OCI-LY7 (cell line): ENCODE measurements around the gene ZBTB8OS.

Experiments
- EZH2phosphoT487 ChIP-seq: fragments of 200-600 bp; sonication (generic); IDR thresholded peaks from 2 replicates; pipeline ENCODE4 v1.6.1; 2018; ENCODE audit warnings: low read depth, borderline replicate concordance, mild to moderate bottlenecking, mixed run types, antibody characterized with exemption, low read length, moderate library complexity, mixed read lengths
- TF ChIP-seq, protein P1 (sequence below): fragments of 200-600 bp; sonication (generic); conservative IDR thresholded peaks from 2 replicates; pipeline ENCODE4 v1.5.1; 2014; ENCODE audit warnings: mild to moderate bottlenecking, antibody characterized with exemption, low read length, moderate library complexity, mixed read lengths

DNA sequence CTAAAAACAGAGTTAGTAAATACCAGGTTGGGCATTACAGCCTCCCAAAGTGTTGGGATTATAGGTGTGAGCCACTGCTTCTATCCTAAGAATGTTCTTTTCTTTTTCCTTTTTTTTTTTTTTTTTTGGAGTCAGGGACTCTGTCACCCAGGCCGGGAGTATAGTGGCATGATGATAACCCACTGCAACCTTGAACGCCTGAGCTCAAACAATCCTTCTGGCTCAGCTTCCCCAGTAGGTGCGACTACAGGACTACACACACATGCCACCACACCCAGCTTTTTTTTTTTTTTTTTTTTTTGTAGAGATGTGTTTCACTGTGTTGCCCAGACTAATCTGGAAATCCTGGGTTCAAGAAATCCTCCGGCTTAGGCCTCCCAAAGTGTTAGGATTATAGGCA, 5.9 kb downstream of the ZBTB8OS start:
- TF ChIP-seq, protein P1, sequence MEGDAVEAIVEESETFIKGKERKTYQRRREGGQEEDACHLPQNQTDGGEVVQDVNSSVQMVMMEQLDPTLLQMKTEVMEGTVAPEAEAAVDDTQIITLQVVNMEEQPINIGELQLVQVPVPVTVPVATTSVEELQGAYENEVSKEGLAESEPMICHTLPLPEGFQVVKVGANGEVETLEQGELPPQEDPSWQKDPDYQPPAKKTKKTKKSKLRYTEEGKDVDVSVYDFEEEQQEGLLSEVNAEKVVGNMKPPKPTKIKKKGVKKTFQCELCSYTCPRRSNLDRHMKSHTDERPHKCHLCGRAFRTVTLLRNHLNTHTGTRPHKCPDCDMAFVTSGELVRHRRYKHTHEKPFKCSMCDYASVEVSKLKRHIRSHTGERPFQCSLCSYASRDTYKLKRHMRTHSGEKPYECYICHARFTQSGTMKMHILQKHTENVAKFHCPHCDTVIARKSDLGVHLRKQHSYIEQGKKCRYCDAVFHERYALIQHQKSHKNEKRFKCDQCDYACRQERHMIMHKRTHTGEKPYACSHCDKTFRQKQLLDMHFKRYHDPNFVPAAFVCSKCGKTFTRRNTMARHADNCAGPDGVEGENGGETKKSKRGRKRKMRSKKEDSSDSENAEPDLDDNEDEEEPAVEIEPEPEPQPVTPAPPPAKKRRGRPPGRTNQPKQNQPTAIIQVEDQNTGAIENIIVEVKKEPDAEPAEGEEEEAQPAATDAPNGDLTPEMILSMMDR, result no peak
- no peak for TF ChIP-seq EZH2phosphoT487
